HepG2 (cell line): ENCODE measurements around the gene PCSK2. TPM values are rescaled to one million over a fixed set of nuclear protein-coding genes. Genes with fewer than 3 reads are reported as not detected.

ENCODE experiments used
- BRF2 ChIP-seq: sonication (generic); formaldehyde crosslinking; IDR thresholded peaks from 2 replicates; pipeline ENCODE4 v1.8.1; 2022; ENCODE audit warnings: mild to moderate bottlenecking, missing genetic modification reagents
- GLMP ChIP-seq: sonication (generic); formaldehyde crosslinking; IDR thresholded peaks from 2 replicates; pipeline ENCODE4 v1.9.0; 2021; ENCODE audit warnings: missing genetic modification reagents, mild to moderate bottlenecking, borderline replicate concordance
- HNF1A ChIP-seq, 2 experiments: sonication (generic) in 1 of 2; formaldehyde crosslinking in 1 of 2; IDR thresholded peaks; 2 replicates each; pipeline versions ENCODE4 v1.4.0 to v1.6.1; 2016 to 2020; ENCODE audit warnings: borderline replicate concordance in 1 of 2, low read depth in 1 of 2, mild to moderate bottlenecking in 1 of 2, missing genetic modification reagents in 1 of 2
- MZF1 ChIP-seq: sonication (generic); formaldehyde crosslinking; IDR thresholded peaks from 2 replicates; pipeline ENCODE4 v1.8.1; 2023; ENCODE audit warnings: mild to moderate bottlenecking, missing genetic modification reagents, borderline replicate concordance
- RNF219 ChIP-seq: sonication (generic); formaldehyde crosslinking; IDR thresholded peaks from 2 replicates; pipeline ENCODE4 v1.5.0; 2020; ENCODE audit warnings: mild to moderate bottlenecking, missing genetic modification reagents
- STAT5B ChIP-seq: sonication (generic); formaldehyde crosslinking; IDR thresholded peaks from 2 replicates; pipeline ENCODE4 v1.4.0; 2020; ENCODE audit warnings: missing genetic modification reagents
- THAP7 ChIP-seq: sonication (generic); formaldehyde crosslinking; IDR thresholded peaks from 2 replicates; pipeline ENCODE4 v1.8.1; 2023; ENCODE audit warnings: mild to moderate bottlenecking, missing genetic modification reagents
- ZBTB3 ChIP-seq: sonication (generic); formaldehyde crosslinking; IDR thresholded peaks from 2 replicates; pipeline ENCODE4 v1.4.0; 2020; ENCODE audit warnings: low read depth, mild to moderate bottlenecking, moderate library complexity, missing genetic modification reagents, borderline replicate concordance
- ZBTB39 ChIP-seq: sonication (generic); formaldehyde crosslinking; IDR thresholded peaks from 2 replicates; pipeline ENCODE4 v1.5.0; 2020; ENCODE audit warnings: missing genetic modification reagents
- ZIK1 ChIP-seq: sonication (generic); formaldehyde crosslinking; IDR thresholded peaks from 2 replicates; pipeline ENCODE4 v1.5.0; 2020; ENCODE audit warnings: mild to moderate bottlenecking, low read depth, missing genetic modification reagents, borderline replicate concordance
- polyA plus RNA-seq, 8 experiments: library from polyadenylated mRNA; depleted of rRNA in 3 of 8; stranded (reverse) in 7 of 8; unstranded in 1 of 8; fragments of >200 nt; fragmentation: Illumina TruSeq in 4 of 8; extraction: Trizol in 4 of 8; gene quantifications; 2 replicates each; pipeline versions ENCODE4 v1.2.1 to v1.2.3, GENCODE V29; 2011 to 2016; ENCODE audit warnings: low read depth in 4 of 8, missing spikeins in 1 of 8, mixed read lengths in 1 of 8; ENCODE audit not compliant: insufficient read depth in 1 of 8
- total RNA-seq, 5 experiments: library from RNA; depleted of rRNA; stranded (reverse); fragments of >200 nt; fragmentation: Illumina TruSeq; extraction: Trizol; gene quantifications; 2 replicates each; pipeline ENCODE4 v1.2.3, GENCODE V29; 2016; ENCODE audit warnings: low read depth in 1 of 5

PCSK2 gene
- total and polyA plus RNA-seq, 2 of the 13 experiments (the other 11 are each of a cell fraction or from before 2014, with no cell fraction given), result not detected

- TF ChIP-seq RNF219 (CRISPR knock-in tag) (no peak), ZBTB3 (CRISPR knock-in tag) (no peak), ZBTB39 (CRISPR knock-in tag) (no peak), MZF1 (no peak), ZIK1 (CRISPR knock-in tag) (no peak), THAP7 (CRISPR knock-in tag) (no peak), GLMP (CRISPR knock-in tag) (no peak), STAT5B (CRISPR knock-in tag) (no peak), HNF1A (IDR thresholded peaks at IDR 0.05; ENCODE audit: low read depth) (no peak), HNF1A (CRISPR knock-in tag; IDR thresholded peaks at IDR 0.05; ENCODE audit: borderline replicate concordance) (no peak), BRF2 (no peak)
Measured at GRCh38 chr20:17490501-17490900, 263.7 kb downstream of the PCSK2 start (continued).
